HepG2 (cell line): ENCODE results near the gene HEMK1. TPM values are rescaled to one million over a fixed set of nuclear protein-coding genes. Genes with fewer than 3 reads are reported as not detected.

Experiments used
- DNMT3B ChIP-seq: conservative IDR thresholded peaks from 2 replicates; pipeline ENCODE4 v1.6.1; 2016; ENCODE audit warnings: missing biosample characterization, control low read depth
- HMGXB3 ChIP-seq: sonication (generic); formaldehyde crosslinking; IDR thresholded peaks from 2 replicates; pipeline ENCODE4 v1.4.0; 2020; ENCODE audit warnings: missing genetic modification reagents, borderline replicate concordance
- KAT8 ChIP-seq: IDR thresholded peaks from 2 replicates; pipeline ENCODE4 v1.6.1; 2016; ENCODE audit warnings: missing genetic modification reagents, missing compliant biosample characterization
- SAP130 ChIP-seq: IDR thresholded peaks from 2 replicates; pipeline ENCODE4 v1.6.1; 2016; ENCODE audit warnings: low read depth
- TOE1 ChIP-seq: sonication (generic); formaldehyde crosslinking; IDR thresholded peaks from 2 replicates; pipeline ENCODE4 v1.4.0; 2020; ENCODE audit warnings: mild to moderate bottlenecking, missing genetic modification reagents
- ZNF24 ChIP-seq: fragments of 450-650 bp; IDR thresholded peaks from 2 replicates; pipeline ENCODE4 v1.6.1; 2017; ENCODE audit warnings: antibody characterized with exemption, mild to moderate bottlenecking
- ZNF781 ChIP-seq: sonication (generic); formaldehyde crosslinking; IDR thresholded peaks from 2 replicates; pipeline ENCODE4 v1.5.1; 2020; ENCODE audit warnings: borderline replicate concordance, mild to moderate bottlenecking, missing genetic modification reagents; ENCODE audit errors: not compliant biosample characterization
- polyA plus RNA-seq, 8 experiments: library from polyadenylated mRNA; depleted of rRNA in 3 of 8; stranded (reverse) in 7 of 8; unstranded in 1 of 8; fragments of >200 nt; fragmentation: Illumina TruSeq in 4 of 8; extraction: Trizol in 4 of 8; gene quantifications; 2 replicates each; pipeline versions ENCODE4 v1.2.1 to v1.2.3, GENCODE V29; 2011 to 2016; ENCODE audit warnings: low read depth in 4 of 8, missing spikeins in 1 of 8, mixed read lengths in 1 of 8; ENCODE audit not compliant: insufficient read depth in 1 of 8
- total RNA-seq, 5 experiments: library from RNA; depleted of rRNA; stranded (reverse); fragments of >200 nt; fragmentation: Illumina TruSeq; extraction: Trizol; gene quantifications; 2 replicates each; pipeline ENCODE4 v1.2.3, GENCODE V29; 2016; ENCODE audit warnings: low read depth in 1 of 5
- TF ChIP-seq, protein P1 (sequence below): IDR thresholded peaks from 2 replicates; pipeline ENCODE4 v1.6.1; 2016; ENCODE audit warnings: low read depth, control low read depth
- TF ChIP-seq, protein P2 (sequence below): sonication (generic); formaldehyde crosslinking; IDR thresholded peaks from 2 replicates; pipeline ENCODE4 v1.5.0; 2020; ENCODE audit warnings: mild to moderate bottlenecking, missing genetic modification reagents, moderate library complexity
- TF ChIP-seq, protein P3 (sequence below), 2 experiments: sonication (generic) in 1 of 2; formaldehyde crosslinking in 1 of 2; IDR thresholded peaks; 2 replicates each; pipeline versions ENCODE4 v1.6.1 to v1.9.0; 2014 to 2022; ENCODE audit warnings: antibody characterized with exemption in 1 of 2, borderline replicate concordance in 1 of 2, inconsistent platforms in 1 of 2, low read depth in 1 of 2, missing genetic modification reagents in 1 of 2
- TF ChIP-seq, protein P4 (sequence below): sonication (generic); formaldehyde crosslinking; IDR thresholded peaks from 2 replicates; pipeline ENCODE4 v1.4.0; 2020; ENCODE audit warnings: mild to moderate bottlenecking, missing genetic modification reagents

HEMK1 gene
- total and polyA plus RNA-seq, 2 of the 13 experiments (the other 11 are each of a cell fraction or from before 2014, with no cell fraction given) = 9.8 to 12.6 TPM

DNA sequence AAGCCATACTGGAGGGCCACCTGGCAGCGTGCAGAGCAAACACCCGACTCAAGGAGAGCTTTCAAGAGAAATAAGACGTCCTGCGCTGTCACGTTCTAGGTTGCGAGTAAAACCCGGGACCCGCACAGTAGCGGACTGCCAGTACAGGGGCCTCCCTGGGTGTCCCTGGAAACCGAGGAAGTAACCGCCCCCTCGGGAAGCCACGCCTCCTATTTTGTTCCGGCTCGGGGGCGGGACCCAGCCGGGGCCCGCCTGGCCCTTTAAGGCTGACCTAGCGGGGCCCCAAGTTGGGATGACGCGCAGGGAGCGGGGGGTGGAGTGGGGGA lies 47.4 kb downstream of the HEMK1 start (continued):
- TF ChIP-seq ZNF781 (CRISPR knock-in tag) (no peak), DNMT3B (CRISPR knock-in tag) (0 out of 2 replicates have a peak, but pooled peaks have one; percentile 1), ZNF24 (no peak), KAT8 (CRISPR knock-in tag) (0 out of 2 replicates have a peak, but pooled peaks have one; percentile 5), SAP130 (CRISPR knock-in tag) (peak; percentile 47), HMGXB3 (no peak), TOE1 (CRISPR knock-in tag) (no peak)
- TF ChIP-seq, protein P1, sequence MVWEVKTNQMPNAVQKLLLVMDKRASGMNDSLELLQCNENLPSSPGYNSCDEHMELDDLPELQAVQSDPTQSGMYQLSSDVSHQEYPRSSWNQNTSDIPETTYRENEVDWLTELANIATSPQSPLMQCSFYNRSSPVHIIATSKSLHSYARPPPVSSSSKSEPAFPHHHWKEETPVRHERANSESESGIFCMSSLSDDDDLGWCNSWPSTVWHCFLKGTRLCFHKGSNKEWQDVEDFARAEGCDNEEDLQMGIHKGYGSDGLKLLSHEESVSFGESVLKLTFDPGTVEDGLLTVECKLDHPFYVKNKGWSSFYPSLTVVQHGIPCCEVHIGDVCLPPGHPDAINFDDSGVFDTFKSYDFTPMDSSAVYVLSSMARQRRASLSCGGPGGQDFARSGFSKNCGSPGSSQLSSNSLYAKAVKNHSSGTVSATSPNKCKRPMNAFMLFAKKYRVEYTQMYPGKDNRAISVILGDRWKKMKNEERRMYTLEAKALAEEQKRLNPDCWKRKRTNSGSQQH (CRISPR knock-in tag) = no peak
- TF ChIP-seq, protein P2, sequence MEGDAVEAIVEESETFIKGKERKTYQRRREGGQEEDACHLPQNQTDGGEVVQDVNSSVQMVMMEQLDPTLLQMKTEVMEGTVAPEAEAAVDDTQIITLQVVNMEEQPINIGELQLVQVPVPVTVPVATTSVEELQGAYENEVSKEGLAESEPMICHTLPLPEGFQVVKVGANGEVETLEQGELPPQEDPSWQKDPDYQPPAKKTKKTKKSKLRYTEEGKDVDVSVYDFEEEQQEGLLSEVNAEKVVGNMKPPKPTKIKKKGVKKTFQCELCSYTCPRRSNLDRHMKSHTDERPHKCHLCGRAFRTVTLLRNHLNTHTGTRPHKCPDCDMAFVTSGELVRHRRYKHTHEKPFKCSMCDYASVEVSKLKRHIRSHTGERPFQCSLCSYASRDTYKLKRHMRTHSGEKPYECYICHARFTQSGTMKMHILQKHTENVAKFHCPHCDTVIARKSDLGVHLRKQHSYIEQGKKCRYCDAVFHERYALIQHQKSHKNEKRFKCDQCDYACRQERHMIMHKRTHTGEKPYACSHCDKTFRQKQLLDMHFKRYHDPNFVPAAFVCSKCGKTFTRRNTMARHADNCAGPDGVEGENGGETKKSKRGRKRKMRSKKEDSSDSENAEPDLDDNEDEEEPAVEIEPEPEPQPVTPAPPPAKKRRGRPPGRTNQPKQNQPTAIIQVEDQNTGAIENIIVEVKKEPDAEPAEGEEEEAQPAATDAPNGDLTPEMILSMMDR (CRISPR knock-in tag) = no peak; the same call in 1 of the 2 replicates
- TF ChIP-seq, protein P3, sequence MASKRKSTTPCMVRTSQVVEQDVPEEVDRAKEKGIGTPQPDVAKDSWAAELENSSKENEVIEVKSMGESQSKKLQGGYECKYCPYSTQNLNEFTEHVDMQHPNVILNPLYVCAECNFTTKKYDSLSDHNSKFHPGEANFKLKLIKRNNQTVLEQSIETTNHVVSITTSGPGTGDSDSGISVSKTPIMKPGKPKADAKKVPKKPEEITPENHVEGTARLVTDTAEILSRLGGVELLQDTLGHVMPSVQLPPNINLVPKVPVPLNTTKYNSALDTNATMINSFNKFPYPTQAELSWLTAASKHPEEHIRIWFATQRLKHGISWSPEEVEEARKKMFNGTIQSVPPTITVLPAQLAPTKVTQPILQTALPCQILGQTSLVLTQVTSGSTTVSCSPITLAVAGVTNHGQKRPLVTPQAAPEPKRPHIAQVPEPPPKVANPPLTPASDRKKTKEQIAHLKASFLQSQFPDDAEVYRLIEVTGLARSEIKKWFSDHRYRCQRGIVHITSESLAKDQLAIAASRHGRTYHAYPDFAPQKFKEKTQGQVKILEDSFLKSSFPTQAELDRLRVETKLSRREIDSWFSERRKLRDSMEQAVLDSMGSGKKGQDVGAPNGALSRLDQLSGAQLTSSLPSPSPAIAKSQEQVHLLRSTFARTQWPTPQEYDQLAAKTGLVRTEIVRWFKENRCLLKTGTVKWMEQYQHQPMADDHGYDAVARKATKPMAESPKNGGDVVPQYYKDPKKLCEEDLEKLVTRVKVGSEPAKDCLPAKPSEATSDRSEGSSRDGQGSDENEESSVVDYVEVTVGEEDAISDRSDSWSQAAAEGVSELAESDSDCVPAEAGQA (IDR thresholded peaks at IDR 0.05; ENCODE audit: low read depth) = no peak
- TF ChIP-seq, protein P3 (CRISPR knock-in tag; IDR thresholded peaks at IDR 0.05; ENCODE audit: borderline replicate concordance) = no peak
- TF ChIP-seq, protein P4, sequence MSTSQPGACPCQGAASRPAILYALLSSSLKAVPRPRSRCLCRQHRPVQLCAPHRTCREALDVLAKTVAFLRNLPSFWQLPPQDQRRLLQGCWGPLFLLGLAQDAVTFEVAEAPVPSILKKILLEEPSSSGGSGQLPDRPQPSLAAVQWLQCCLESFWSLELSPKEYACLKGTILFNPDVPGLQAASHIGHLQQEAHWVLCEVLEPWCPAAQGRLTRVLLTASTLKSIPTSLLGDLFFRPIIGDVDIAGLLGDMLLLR (CRISPR knock-in tag) = no peak
